Activated CD4-positive, alpha-beta T cell treated with anti-CD3 and anti-CD28 coated beads, Interleukin-2, amount 50 U/mL, for 16 hours (primary cell): ENCODE results near the gene PHF3.
"Not testable (repeated sequence)": the region's sequence is repeated elsewhere in the genome, so short reads cannot be mapped to it uniquely, and the experiment has no call there.

Experiments used
- DNase-seq: peaks from one replicate; pipeline ENCODE4 v3.0.0-alpha.2; 2020

The PHF3 gene

GRCh38 chr6:63716169-63716568 lies 80.6 kb downstream of the PHF3 start:
- DNase-seq: no peak

- no peak for DNase-seq
Measured at GRCh38 chr6:63721181-63721580, 85.6 kb downstream of the PHF3 start.

GRCh38 chr6:63724721-63725120 lies 89.1 kb downstream of the PHF3 start:
- DNase-seq: no peak

GRCh38 chr6:63730311-63730710 lies 94.7 kb downstream of the PHF3 start:
- DNase-seq: no peak

- DNase-seq: no peak
Measured at GRCh38 chr6:63731930-63732329, 96.3 kb downstream of the PHF3 start.

- DNase-seq: no peak
Measured at GRCh38 chr6:63732336-63732735, 96.7 kb downstream of the PHF3 start.

- DNase-seq: no peak
Measured at GRCh38 chr6:63734923-63735322, 99.3 kb downstream of the PHF3 start.

- DNase-seq: not testable (repeated sequence)
Measured at GRCh38 chr6:63738190-63738589, 102.6 kb downstream of the PHF3 start.

GRCh38 chr6:63739094-63739687 lies 103.6 kb downstream of the PHF3 start:
- no peak for DNase-seq

- no peak for DNase-seq
Measured at GRCh38 chr6:63740709-63741108, 105.1 kb downstream of the PHF3 start.

GRCh38 chr6:63742060-63742459 lies 106.5 kb downstream of the PHF3 start:
- no peak for DNase-seq

- no peak for DNase-seq
Measured at GRCh38 chr6:63743691-63744090, 108.1 kb downstream of the PHF3 start.

- no peak for DNase-seq
Measured at GRCh38 chr6:63744810-63745209, 109.2 kb downstream of the PHF3 start.

GRCh38 chr6:63745784-63746183 lies 110.2 kb downstream of the PHF3 start:
- DNase-seq: no peak

- no peak for DNase-seq
Measured at GRCh38 chr6:63750400-63750799, 114.8 kb downstream of the PHF3 start.

- not testable (repeated sequence) for DNase-seq
Measured at GRCh38 chr6:63757275-63757674, 121.7 kb downstream of the PHF3 start.

GRCh38 chr6:63757826-63758225 lies 122.2 kb downstream of the PHF3 start:
- no peak for DNase-seq

- DNase-seq: no peak
Measured at GRCh38 chr6:63759605-63760105, 124.1 kb downstream of the PHF3 start.

GRCh38 chr6:63760199-63760598 lies 124.6 kb downstream of the PHF3 start:
- DNase-seq: no peak

- DNase-seq: peak; percentile 42
Measured at GRCh38 chr6:63764318-63764916, 128.8 kb downstream of the PHF3 start.
